PC-3 (cell line): ENCODE results near the gene FAM47E. TPM values are rescaled to one million over a fixed set of nuclear protein-coding genes. Genes with fewer than 3 reads are reported as not detected.

Experiments
- ATAC-seq: fragments of 200-7000 bp; cut with Tn5 transposase; 2 replicates; pipeline ENCODE4 v1.9.1; 2020; ENCODE audit warnings: mild to moderate bottlenecking, moderate library complexity
- BruUV-seq: library from RNA; stranded (reverse); fragments of 400-500 nt; replicated peaks from 2 replicates; lab custom pipeline; 2021; lab: Mats Ljungman, UMichigan
- CTCF ChIA-PET: fragments of 300-600 bp; sonication (Branson Sonifier 250); formaldehyde crosslinking; loops from one replicate; lab custom pipeline; 2022; ENCODE audit warnings: antibody characterized with exemption; lab: Charles Lee
- POLR2A ChIA-PET: fragments of 300-600 bp; sonication (Branson Sonifier 250); formaldehyde crosslinking; loops from one replicate; lab custom pipeline; 2022; ENCODE audit warnings: antibody characterized with exemption; ENCODE audit not compliant: unreplicated experiment; lab: Charles Lee
- DNase-seq: peaks from one replicate; pipeline ENCODE4 v3.0.0-alpha.2; 2015
- H2AFZ ChIP-seq: fragments of 300-600 bp; sonication (generic); 2 replicates; pipeline ENCODE4 v1.6.0; 2016; ENCODE audit warnings: antibody characterized with exemption, low read length
- H3F3A ChIP-seq: fragments of 300-600 bp; sonication (generic); one replicate; pipeline ENCODE4 v1.6.0; 2017; ENCODE audit warnings: antibody characterized with exemption, low read length, control low read depth, mild to moderate bottlenecking; ENCODE audit not compliant: unreplicated experiment
- H3K27ac ChIP-seq: fragments of 300-600 bp; sonication (generic); 2 replicates; pipeline ENCODE4 v1.5.1; 2016; ENCODE audit warnings: mild to moderate bottlenecking, low read length
- H3K27me3 ChIP-seq: fragments of 300-600 bp; sonication (generic); 2 replicates; pipeline ENCODE4 v1.6.1; 2016; ENCODE audit warnings: low read length, mixed read lengths
- H3K36me3 ChIP-seq: fragments of 300-600 bp; sonication (generic); 2 replicates; pipeline ENCODE4 v1.6.1; 2016; ENCODE audit warnings: low read depth, mixed run types, low read length, mixed read lengths
- H3K4me1 ChIP-seq: fragments of 300-600 bp; sonication (generic); 2 replicates; pipeline ENCODE4 v1.5.1; 2016; ENCODE audit warnings: low read length; ENCODE audit not compliant: insufficient read depth
- H3K4me2 ChIP-seq: fragments of 300-600 bp; sonication (generic); 2 replicates; pipeline ENCODE4 v1.6.0; 2016; ENCODE audit warnings: low read length
- H3K4me3 ChIP-seq: fragments of 300-600 bp; sonication (generic); 2 replicates; pipeline ENCODE4 v1.5.1; 2016; ENCODE audit warnings: mild to moderate bottlenecking, low read length, mixed read lengths
- H3K79me2 ChIP-seq: fragments of 300-600 bp; sonication (generic); 2 replicates; pipeline ENCODE4 v1.6.1; 2017; ENCODE audit warnings: low read length, mixed read lengths
- H3K9ac ChIP-seq: fragments of 300-600 bp; sonication (generic); 2 replicates; pipeline ENCODE4 v1.6.0; 2016; ENCODE audit warnings: mild to moderate bottlenecking, low read length
- H3K9me2 ChIP-seq: fragments of 300-600 bp; sonication (generic); replicated peaks from 2 replicates; pipeline ENCODE4 v1.6.1; 2016; ENCODE audit warnings: mixed run types, low read length, mixed read lengths
- H3K9me3 ChIP-seq: fragments of 300-600 bp; sonication (generic); 2 replicates; pipeline ENCODE4 v1.6.1; 2016; ENCODE audit warnings: low read length, mixed read lengths
- H4K20me1 ChIP-seq: fragments of 300-600 bp; sonication (generic); 2 replicates; pipeline ENCODE4 v1.6.1; 2016; ENCODE audit warnings: low read length, mixed read lengths
- EZH2 ChIP-seq: fragments of 300-600 bp; sonication (generic); IDR thresholded peaks from one replicate; pipeline ENCODE4 v1.6.1; 2017; ENCODE audit warnings: antibody characterized with exemption, mild to moderate bottlenecking, low read length; ENCODE audit not compliant: unreplicated experiment
- EZH2phosphoT487 ChIP-seq: fragments of 300-600 bp; sonication (generic); IDR thresholded peaks from 2 replicates; pipeline ENCODE4 v1.6.1; 2018; ENCODE audit warnings: mild to moderate bottlenecking, antibody characterized with exemption, low read length, borderline replicate concordance
- intact Hi-C: fragments of 100-400 bp; cut with micrococcal nuclease; formaldehyde crosslinking; loops from 2 replicates; pipeline ENCODE4 v1.9.0; 2023
- total RNA-seq: library from RNA; depleted of rRNA; stranded (reverse); fragments of >200 nt; gene quantifications from 2 replicates; pipeline ENCODE4 v1.2.3, GENCODE V29; 2014
- TF ChIP-seq, protein P1 (sequence below): fragments of 300-600 bp; sonication (generic); conservative IDR thresholded peaks from 2 replicates; pipeline ENCODE4 v1.5.1; 2017; ENCODE audit warnings: antibody characterized with exemption, low read depth, mild to moderate bottlenecking, low read length

Gene FAM47E
- total RNA-seq, 1 experiment from 2014 or later = 0.91 TPM

DNA sequence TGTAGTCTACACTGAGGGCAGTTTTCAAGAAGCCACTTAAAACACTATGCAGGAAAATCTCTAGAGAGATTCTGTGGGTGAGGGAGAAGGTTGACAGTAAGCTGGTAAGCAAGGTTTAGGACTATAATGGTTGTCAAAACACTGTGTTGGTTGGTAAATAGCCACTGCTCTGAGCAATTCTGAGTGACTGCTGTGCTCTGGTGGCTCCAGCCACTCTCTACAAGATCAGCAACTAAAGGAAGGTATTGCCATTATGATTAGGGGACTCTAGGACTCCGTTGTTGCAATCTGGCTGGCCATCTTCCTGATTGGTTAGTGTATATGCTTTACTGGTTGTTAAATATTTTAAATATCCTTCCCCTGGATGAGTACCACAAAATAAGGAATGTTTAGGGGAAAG is 5.5 kb upstream of the FAM47E start:
- no peak for TF ChIP-seq EZH2
- no peak for TF ChIP-seq EZH2phosphoT487
- TF ChIP-seq, protein P1, sequence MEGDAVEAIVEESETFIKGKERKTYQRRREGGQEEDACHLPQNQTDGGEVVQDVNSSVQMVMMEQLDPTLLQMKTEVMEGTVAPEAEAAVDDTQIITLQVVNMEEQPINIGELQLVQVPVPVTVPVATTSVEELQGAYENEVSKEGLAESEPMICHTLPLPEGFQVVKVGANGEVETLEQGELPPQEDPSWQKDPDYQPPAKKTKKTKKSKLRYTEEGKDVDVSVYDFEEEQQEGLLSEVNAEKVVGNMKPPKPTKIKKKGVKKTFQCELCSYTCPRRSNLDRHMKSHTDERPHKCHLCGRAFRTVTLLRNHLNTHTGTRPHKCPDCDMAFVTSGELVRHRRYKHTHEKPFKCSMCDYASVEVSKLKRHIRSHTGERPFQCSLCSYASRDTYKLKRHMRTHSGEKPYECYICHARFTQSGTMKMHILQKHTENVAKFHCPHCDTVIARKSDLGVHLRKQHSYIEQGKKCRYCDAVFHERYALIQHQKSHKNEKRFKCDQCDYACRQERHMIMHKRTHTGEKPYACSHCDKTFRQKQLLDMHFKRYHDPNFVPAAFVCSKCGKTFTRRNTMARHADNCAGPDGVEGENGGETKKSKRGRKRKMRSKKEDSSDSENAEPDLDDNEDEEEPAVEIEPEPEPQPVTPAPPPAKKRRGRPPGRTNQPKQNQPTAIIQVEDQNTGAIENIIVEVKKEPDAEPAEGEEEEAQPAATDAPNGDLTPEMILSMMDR = no peak
- BruUV-seq = no TSS peak
- H3K4me2 ChIP-seq = no peak overlapping the region
- POLR2A ChIA-PET = no interaction called here
- H3K4me3 ChIP-seq = no peak overlapping the region
- no peaks in the 10 kb centered on the region for H3F3A ChIP-seq
- H2AFZ ChIP-seq = no peak overlapping the region
- no peaks in the 10 kb centered on the region for H4K20me1 ChIP-seq
- no peaks in the 10 kb centered on the region for H3K79me2 ChIP-seq
- ATAC-seq (peak; percentile 37; the same call in 1 of the 2 replicates), DNase-seq (no peak)
- CTCF ChIA-PET = interaction anchor here (0.6 kb wide), 1 partner anchor 62 kb away, joined by 4 read pairs; no protein-coding TSS in a partner anchor
- no peaks in the 10 kb centered on the region for H3K36me3 ChIP-seq
- H3K27ac ChIP-seq = no peak overlapping the region
- peaks cover 5% of the 10 kb centered on the region; the same call in 1 of the 2 replicates for H3K4me1 ChIP-seq
- no peaks in the 10 kb centered on the region for H3K27me3 ChIP-seq
- H3K9ac ChIP-seq = no peak overlapping the region
- H3K9me2 ChIP-seq = no peaks in the 10 kb centered on the region
- no peaks in the 10 kb centered on the region for H3K9me3 ChIP-seq
- intact Hi-C loops = loop anchor here (1.0 kb wide), 1 partner anchor 66 kb away; no protein-coding TSS in a partner anchor

DNA sequence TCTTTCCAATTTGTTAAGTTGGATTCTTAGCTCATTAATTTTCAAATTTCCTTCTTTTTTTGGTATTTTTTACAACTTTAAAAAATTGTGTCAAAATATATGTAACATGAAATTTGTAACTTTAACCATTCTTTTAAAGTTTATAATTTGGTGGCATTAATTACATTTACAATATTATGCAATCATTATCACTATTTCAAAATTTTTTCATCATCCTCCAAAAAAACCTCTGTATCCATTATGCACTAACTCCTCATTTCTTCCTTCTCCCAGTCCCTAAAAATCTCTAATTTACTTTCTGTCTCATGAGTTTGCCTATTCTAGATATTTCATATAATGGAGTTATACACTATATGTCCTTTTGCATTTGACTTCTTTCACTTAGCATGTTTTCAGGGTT is 4.7 kb upstream of the FAM47E start:
- Histone ChIP-seq H3K27me3 (no peaks in the 10 kb centered on the region), H2AFZ (no peak overlapping the region), H3F3A (no peaks in the 10 kb centered on the region), H3K4me3 (no peak overlapping the region), H3K9me3 (no peaks in the 10 kb centered on the region), H3K79me2 (no peaks in the 10 kb centered on the region), H3K4me1 (peaks cover 8% of the 10 kb centered on the region; the same call in 1 of the 2 replicates), H3K9ac (no peak overlapping the region), H3K27ac (no peak overlapping the region), H3K36me3 (no peaks in the 10 kb centered on the region), H4K20me1 (no peaks in the 10 kb centered on the region), H3K9me2 (no peaks in the 10 kb centered on the region), H3K4me2 (no peak overlapping the region)
- BruUV-seq = no TSS peak
- ChIA-PET POLR2A (no interaction called here), CTCF (no interaction called here)
- TF ChIP-seq, protein P1 = no peak
- no peak for TF ChIP-seq EZH2phosphoT487
- ATAC-seq (no peak), DNase-seq (no peak)
- intact Hi-C loops = loop anchor here (1.0 kb wide), 1 partner anchor 67 kb away; no protein-coding TSS in a partner anchor

DNA sequence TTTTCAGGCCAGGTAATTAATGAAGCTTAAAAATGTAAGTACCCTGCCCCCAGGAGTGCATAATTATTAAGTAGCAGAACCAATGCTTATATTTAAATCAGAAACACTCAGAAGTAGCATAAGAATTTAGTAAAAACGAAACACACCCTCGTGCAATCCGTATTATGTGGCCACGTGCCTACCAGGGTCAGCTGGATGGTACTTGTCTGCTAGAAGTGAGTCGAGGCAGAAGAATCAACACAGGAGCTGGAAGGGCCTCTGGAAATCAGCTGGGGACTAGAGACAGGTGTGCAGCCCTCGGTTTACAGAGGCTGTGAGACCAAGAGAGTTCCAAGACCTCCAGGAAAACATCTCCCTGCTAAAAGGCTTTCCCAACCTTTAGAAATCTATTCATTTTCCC is 559 bp upstream of the FAM47E start:
- Histone ChIP-seq H3K9ac (peak overlapping the region; percentile 32; the same call in 1 of the 2 replicates), H3K4me2 (peak overlapping the region; percentile 96), H3K36me3 (no peaks in the 10 kb centered on the region), H3K9me3 (no peaks in the 10 kb centered on the region), H3K9me2 (no peaks in the 10 kb centered on the region), H3K79me2 (no peaks in the 10 kb centered on the region), H3K4me3 (peak overlapping the region; percentile 79), H2AFZ (peak overlapping the region; percentile 93), H3K27ac (no peak overlapping the region), H4K20me1 (no peaks in the 10 kb centered on the region), H3F3A (no peaks in the 10 kb centered on the region), H3K4me1 (peaks cover 8% of the 10 kb centered on the region; the same call in 1 of the 2 replicates), H3K27me3 (no peaks in the 10 kb centered on the region)
- ChIA-PET POLR2A (no interaction called here), CTCF (interaction anchor here (0.5 kb wide), 1 partner anchor 175 kb away, joined by 3 read pairs; no protein-coding TSS in a partner anchor)
- BruUV-seq = TSS peak; percentile 84
- no peak for DNase-seq
- intact Hi-C loops = loop anchor here (2.0 kb wide), 1 partner anchor 56 kb away; the partner anchor contains the start of gene STBD1
- TF ChIP-seq EZH2 (no peak), EZH2phosphoT487 (no peak)
- TF ChIP-seq, protein P1 = no peak
- peak; percentile 39 for ATAC-seq
